ENCODE measurements around the gene GPAM. TPM values are rescaled to one million over a fixed set of nuclear protein-coding genes. Genes with fewer than 3 reads are reported as not detected.

The GPAM gene
- total RNA-seq, 1 experiment from 2014 or later, result 16.0 TPM

DNA sequence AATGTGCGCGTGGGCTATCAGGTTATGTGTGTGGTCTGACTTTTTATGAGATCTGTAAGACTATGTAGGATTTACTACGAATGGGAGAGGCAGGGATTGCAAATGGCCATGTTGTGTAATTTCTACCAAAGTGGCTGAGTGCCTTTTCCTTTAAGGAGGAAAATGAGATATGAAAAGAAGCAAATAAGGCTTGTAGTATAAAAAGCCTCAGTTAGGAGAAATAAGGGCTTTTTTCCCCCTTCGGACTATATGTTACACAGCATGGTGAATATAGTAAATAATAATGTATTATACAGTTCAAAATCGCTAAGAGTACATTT is 447 bp upstream of the GPAM start:
- Histone ChIP-seq H2AK5ac (ENCODE audit: insufficient read length, low read length) (no peak overlapping the region), H2BK120ac (ENCODE audit: low read depth, low read length, poor library complexity, severe bottlenecking) (no peak overlapping the region), H2BK15ac (ENCODE audit: low read depth, low read length) (no peak overlapping the region), H3K9ac (ENCODE audit: extremely low read depth, insufficient read length, low read length) (peak overlapping the region; percentile 83), H3T11ph (ENCODE audit: low read length) (no peak overlapping the region), H3K4me2 (ENCODE audit: insufficient read depth, insufficient read length, low read length) (peak overlapping the region; percentile 80), H4K91ac (ENCODE audit: insufficient read length, low read depth, low read length) (no peak overlapping the region), H3K23me2 (ENCODE audit: insufficient read length, low read depth, low read length, poor library complexity, severe bottlenecking) (peaks cover 3% of the 10 kb centered on the region), H2BK5ac (ENCODE audit: insufficient read length, low read length) (no peak overlapping the region), H4K5ac (ENCODE audit: insufficient read length, low read depth, low read length) (peak overlapping the region; percentile 9), H3K27me3 (ENCODE audit: insufficient read depth, low read length) (no peaks in the 10 kb centered on the region), H4K8ac (replicated peaks; ENCODE audit: insufficient read length, low read depth, low read length) (no peak overlapping the region), H3K56ac (ENCODE audit: insufficient read length, low read depth, low read length) (no peak overlapping the region), H3K18ac (ENCODE audit: insufficient read length, low read depth, low read length) (peak overlapping the region; percentile 53), H3K27ac (ENCODE audit: insufficient read length, low read depth, low read length) (no peak overlapping the region), H3K23ac (ENCODE audit: insufficient read length, low read depth, low read length) (no peak overlapping the region), H2BK12ac (ENCODE audit: insufficient read length, low read depth, low read length) (no peak overlapping the region), H3K4ac (ENCODE audit: low read depth, low read length) (no peak overlapping the region), H3K14ac (ENCODE audit: insufficient read depth, low read length) (peak overlapping the region; percentile 88; the same call in 1 of the 2 replicates), H3K4me1 (ENCODE audit: insufficient read depth, low read length) (no peaks in the 10 kb centered on the region), H3K79me2 (ENCODE audit: insufficient read depth, low read length) (no peaks in the 10 kb centered on the region), H2BK20ac (ENCODE audit: low read depth, low read length, poor library complexity, severe bottlenecking) (no peak overlapping the region), H4K20me1 (ENCODE audit: control insufficient read depth, insufficient read depth, insufficient read length) (no peaks in the 10 kb centered on the region), H3K9me3 (ENCODE audit: control insufficient read depth, low read depth, low read length) (no peaks in the 10 kb centered on the region), H3K79me1 (ENCODE audit: insufficient read depth, low read depth, low read length, poor library complexity, severe bottlenecking) (no peaks in the 10 kb centered on the region), H2AFZ (ENCODE audit: low read length) (no peak overlapping the region)
- H3K36me3 Mint-ChIP-seq (ENCODE audit: insufficient read depth in 1 of 3, low read depth in 3 of 3), result peaks cover 0 to 10% (median 9%) of the 10 kb centered on the region in 3 experiments; a peak in 5 of 7 replicates
- H3K27ac Mint-ChIP-seq, result peak overlapping the region; percentile 79 to 99 (median 96)
- H3K27me3 Mint-ChIP-seq (ENCODE audit: low read depth), result 0 out of 2 replicates have a peak, but pooled peaks cover 2% of the 10 kb centered on the region
- TF ChIP-seq, protein P1, sequence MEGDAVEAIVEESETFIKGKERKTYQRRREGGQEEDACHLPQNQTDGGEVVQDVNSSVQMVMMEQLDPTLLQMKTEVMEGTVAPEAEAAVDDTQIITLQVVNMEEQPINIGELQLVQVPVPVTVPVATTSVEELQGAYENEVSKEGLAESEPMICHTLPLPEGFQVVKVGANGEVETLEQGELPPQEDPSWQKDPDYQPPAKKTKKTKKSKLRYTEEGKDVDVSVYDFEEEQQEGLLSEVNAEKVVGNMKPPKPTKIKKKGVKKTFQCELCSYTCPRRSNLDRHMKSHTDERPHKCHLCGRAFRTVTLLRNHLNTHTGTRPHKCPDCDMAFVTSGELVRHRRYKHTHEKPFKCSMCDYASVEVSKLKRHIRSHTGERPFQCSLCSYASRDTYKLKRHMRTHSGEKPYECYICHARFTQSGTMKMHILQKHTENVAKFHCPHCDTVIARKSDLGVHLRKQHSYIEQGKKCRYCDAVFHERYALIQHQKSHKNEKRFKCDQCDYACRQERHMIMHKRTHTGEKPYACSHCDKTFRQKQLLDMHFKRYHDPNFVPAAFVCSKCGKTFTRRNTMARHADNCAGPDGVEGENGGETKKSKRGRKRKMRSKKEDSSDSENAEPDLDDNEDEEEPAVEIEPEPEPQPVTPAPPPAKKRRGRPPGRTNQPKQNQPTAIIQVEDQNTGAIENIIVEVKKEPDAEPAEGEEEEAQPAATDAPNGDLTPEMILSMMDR (conservative IDR thresholded peaks at IDR 0.05), result no peak
- H3K9me3 Mint-ChIP-seq, result peaks cover 11% of the 10 kb centered on the region in 2 experiments
- no peak for DNase-seq
- H3K4me3 Mint-ChIP-seq, result peak overlapping the region; percentile 88 to 94
- no CpG with 5 or more reads among the region's 5 CpGs for WGBS (ENCODE audit: extremely low coverage, insufficient read length, low lambda C conversion rate)
- peaks cover 13% of the 10 kb centered on the region in 2 experiments for H3K4me1 Mint-ChIP-seq

Measured in H9 (cell line).